Measurements from ENCODE around the gene GABARAP.

- TF ChIP-seq CTCF (IDR thresholded peaks at IDR 0.05; ENCODE audit: poor library complexity, severe bottlenecking) (no peak), EZH2 (IDR thresholded peaks at IDR 0.05; ENCODE audit: borderline replicate concordance, insufficient read depth, low read length, poor library complexity, severe bottlenecking) (no peak), MXI1 (conservative IDR thresholded peaks at IDR 0.05; ENCODE audit: poor library complexity, severe bottlenecking) (no peak), POLR2AphosphoS5 (IDR thresholded peaks at IDR 0.05) (no peak), RAD21 (conservative IDR thresholded peaks at IDR 0.05) (no peak), EP300 (conservative IDR thresholded peaks at IDR 0.05; ENCODE audit: poor library complexity, severe bottlenecking) (no peak), TAF1 (IDR thresholded peaks at IDR 0.05; ENCODE audit: low read depth) (no peak), SMC3 (conservative IDR thresholded peaks at IDR 0.05; ENCODE audit: poor library complexity) (no peak)
Measured at GRCh38 chr17:7248796-7249195, 6.5 kb upstream of the GABARAP start.
